NCI-H146 (cell line): Measurements from ENCODE around the gene OLIG1.

Source experiments
- DNase-seq: peaks from one replicate; lab custom pipeline; 2025; lab: John Stamatoyannopoulos, UW

The OLIG1 gene, protein sequence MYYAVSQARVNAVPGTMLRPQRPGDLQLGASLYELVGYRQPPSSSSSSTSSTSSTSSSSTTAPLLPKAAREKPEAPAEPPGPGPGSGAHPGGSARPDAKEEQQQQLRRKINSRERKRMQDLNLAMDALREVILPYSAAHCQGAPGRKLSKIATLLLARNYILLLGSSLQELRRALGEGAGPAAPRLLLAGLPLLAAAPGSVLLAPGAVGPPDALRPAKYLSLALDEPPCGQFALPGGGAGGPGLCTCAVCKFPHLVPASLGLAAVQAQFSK

DNA sequence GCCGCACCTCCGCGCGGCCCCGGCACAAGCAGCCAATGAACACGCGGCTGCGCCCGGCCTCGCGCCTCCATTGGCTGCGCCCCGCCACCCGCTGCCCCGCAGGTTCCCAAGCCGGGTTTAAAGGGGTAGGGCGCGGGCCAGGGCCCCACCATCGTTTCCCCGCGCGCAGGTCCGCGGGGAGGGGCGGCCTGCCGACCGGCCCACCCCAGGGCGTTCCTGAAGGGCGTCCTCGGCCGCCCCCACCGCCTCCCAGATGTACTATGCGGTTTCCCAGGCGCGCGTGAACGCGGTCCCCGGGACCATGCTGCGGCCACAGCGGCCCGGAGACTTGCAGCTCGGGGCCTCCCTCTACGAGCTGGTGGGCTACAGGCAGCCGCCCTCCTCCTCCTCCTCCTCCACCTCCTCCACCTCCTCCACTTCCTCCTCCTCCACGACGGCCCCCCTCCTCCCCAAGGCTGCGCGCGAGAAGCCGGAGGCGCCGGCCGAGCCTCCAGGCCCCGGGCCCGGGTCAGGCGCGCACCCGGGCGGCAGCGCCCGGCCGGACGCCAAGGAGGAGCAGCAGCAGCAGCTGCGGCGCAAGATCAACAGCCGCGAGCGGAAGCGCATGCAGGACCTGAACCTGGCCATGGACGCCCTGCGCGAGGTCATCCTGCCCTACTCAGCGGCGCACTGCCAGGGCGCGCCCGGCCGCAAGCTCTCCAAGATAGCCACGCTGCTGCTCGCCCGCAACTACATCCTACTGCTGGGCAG, at the start of gene OLIG1:
Gene OLIG1, plus strand, starts transcription at position 148 of the 750 bp plus-strand sequence. Its CDS starts 106 bp downstream, at position 254.
- DNase-seq, result no peak

DNA sequence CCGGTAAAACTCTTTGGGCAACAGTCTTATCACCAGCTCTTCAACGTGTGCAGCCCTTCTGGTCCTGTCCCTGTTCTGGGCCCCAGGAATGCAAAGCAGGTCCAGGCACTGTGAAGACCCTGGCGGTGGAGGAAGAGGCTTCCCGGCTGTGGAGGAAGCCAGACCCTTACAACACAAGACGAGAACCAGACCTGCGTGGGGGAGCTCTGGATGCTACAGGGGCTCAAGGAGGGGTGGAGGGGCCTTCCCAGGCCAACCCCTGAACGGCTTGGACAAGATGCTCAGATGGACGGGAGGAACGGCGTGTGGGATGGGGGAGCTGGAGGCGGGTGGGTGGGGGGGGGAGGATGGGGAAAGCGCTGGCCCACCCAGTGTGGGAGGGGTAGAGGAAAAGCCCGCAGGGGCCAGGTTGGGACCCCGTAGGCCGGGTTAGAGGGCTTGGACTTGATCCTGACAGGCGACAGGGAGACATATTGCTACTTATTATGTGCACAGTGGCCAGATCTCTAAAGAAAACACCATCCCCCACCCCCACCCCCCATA, 49.3 kb upstream of the OLIG1 start:
- no peak for DNase-seq

DNA sequence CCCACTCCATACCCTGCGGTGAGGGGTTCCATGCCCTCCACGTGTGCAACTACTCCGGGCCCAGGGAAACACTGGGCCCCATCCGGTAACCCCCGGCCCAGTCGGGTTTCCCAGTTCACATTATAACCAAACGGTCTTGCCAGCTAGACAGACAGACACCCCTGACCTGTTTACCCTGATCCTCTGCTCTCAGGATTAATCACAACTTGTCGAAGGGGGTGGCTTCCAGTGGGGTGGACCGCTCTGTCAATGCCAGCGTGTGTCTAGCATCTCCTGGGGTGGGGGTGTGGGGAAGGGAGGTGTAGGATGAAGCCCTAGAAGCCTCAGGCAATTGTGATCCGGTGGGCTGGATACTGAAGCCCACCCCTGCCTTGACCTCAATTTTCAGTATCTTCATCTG, 48.8 kb upstream of the OLIG1 start:
- DNase-seq, result no peak

DNA sequence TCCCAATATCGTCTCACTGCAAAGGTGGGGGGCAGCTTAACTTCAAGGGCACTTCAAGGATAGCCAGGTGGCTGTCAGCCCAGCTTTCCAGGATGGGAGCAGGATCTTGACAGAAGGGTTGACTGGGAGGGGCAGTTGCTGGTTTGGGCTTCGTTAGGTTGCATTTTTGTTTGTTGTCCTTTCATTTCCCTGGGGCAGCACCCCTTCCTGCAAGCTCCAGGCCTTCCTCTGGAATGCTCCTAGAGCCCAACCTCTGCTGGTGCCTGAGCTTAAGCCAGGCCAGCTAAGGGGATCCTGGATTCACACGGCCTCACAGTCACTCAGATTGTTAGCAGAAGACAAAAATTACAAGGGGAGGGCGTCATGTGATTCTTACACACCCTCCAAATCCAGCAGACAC, 48.3 kb upstream of the OLIG1 start:
- no peak for DNase-seq

DNA sequence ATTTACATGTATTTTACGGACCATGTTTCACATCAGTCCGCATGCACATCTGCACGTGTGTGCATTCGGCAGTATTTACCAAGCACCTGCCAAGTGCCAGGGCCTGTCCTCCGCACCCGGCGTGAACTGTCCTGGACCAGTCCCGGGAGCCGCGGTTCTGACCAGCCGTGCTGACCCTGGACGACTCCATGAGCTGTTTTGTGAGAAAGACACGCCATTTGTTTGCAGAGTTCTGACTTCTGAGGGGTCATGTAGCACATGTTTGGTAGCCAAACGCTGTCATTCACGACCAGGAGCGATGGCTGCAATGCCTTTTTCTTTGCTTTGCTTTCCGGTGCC, 47.5 kb upstream of the OLIG1 start:
- no peak for DNase-seq

DNA sequence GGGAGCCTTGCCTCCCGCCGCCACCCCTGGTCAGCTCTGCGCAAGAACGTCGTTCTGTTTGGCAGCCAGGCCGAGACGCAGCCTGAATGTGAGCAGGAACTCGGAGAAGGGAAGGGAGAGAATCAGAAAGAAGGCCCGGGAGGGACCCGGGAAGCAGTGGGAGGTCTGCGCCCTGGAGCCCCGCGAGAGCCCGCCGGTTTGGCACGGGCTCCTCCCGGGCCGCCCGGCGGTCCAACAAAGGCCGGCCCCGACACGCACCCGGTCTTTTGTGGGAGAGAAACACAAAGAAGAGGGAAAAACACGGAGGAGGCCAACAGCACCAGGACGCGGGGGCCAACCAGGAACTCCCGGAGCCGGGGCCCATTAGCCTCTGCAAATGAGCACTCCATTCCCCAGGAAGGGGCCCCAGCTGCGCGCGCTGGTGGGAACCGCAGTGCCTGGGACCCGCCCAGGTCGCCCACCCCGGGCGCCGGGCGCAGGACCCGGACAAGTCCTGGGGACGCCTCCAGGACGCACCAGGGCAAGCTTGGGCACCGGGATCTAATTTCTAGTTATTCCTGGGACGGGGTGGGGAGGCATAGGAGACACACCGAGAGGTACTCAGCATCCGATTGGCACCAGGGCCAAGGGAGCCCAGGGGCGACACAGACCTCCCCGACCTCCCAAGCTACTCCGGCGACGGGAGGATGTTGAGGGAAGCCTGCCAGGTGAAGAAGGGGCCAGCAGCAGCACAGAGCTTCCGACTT, 46.9 kb upstream of the OLIG1 start:
- no peak for DNase-seq

DNA sequence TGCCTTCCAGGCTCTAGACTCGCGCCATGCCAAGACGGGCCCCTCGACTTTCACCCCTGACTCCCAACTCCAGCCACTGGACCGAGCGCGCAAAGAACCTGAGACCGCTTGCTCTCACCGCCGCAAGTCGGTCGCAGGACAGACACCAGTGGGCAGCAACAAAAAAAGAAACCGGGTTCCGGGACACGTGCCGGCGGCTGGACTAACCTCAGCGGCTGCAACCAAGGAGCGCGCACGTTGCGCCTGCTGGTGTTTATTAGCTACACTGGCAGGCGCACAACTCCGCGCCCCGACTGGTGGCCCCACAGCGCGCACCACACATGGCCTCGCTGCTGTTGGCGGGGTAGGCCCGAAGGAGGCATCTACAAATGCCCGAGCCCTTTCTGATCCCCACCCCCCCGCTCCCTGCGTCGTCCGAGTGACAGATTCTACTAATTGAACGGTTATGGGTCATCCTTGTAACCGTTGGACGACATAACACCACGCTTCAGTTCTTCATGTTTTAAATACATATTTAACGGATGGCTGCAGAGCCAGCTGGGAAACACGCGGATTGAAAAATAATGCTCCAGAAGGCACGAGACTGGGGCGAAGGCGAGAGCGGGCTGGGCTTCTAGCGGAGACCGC, 46.3 kb upstream of the OLIG1 start:
- no peak for DNase-seq

DNA sequence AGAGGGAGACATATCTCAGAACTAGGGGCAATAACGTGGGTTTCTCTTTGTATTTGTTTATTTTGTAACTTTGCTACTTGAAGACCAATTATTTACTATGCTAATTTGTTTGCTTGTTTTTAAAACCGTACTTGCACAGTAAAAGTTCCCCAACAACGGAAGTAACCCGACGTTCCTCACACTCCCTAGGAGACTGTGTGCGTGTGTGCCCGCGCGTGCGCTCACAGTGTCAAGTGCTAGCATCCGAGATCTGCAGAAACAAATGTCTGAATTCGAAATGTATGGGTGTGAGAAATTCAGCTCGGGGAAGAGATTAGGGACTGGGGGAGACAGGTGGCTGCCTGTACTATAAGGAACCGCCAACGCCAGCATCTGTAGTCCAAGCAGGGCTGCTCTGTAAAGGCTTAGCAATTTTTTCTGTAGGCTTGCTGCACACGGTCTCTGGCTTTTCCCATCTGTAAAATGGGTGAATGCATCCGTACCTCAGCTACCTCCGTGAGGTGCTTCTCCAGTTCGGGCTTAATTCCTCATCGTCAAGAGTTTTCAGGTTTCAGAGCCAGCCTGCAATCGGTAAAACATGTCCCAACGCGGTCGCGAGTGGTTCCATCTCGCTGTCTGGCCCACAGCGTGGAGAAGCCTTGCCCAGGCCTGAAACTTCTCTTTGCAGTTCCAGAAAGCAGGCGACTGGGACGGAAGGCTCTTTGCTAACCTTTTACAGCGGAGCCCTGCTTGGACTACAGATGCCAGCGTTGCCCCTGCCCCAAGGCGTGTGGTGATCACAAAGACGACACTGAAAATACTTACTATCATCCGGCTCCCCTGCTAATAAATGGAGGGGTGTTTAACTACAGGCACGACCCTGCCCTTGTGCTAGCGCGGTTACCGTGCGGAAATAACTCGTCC, 45.5 kb upstream of the OLIG1 start:
- no peak for DNase-seq

DNA sequence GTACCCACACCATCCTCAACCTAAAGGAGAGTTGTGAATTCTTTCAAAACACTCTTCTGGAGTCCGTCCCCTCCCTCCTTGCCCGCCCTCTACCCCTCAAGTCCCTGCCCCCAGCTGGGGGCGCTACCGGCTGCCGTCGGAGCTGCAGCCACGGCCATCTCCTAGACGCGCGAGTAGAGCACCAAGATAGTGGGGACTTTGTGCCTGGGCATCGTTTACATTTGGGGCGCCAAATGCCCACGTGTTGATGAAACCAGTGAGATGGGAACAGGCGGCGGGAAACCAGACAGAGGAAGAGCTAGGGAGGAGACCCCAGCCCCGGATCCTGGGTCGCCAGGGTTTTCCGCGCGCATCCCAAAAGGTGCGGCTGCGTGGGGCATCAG, 44.8 kb upstream of the OLIG1 start:
- DNase-seq, result no peak

DNA sequence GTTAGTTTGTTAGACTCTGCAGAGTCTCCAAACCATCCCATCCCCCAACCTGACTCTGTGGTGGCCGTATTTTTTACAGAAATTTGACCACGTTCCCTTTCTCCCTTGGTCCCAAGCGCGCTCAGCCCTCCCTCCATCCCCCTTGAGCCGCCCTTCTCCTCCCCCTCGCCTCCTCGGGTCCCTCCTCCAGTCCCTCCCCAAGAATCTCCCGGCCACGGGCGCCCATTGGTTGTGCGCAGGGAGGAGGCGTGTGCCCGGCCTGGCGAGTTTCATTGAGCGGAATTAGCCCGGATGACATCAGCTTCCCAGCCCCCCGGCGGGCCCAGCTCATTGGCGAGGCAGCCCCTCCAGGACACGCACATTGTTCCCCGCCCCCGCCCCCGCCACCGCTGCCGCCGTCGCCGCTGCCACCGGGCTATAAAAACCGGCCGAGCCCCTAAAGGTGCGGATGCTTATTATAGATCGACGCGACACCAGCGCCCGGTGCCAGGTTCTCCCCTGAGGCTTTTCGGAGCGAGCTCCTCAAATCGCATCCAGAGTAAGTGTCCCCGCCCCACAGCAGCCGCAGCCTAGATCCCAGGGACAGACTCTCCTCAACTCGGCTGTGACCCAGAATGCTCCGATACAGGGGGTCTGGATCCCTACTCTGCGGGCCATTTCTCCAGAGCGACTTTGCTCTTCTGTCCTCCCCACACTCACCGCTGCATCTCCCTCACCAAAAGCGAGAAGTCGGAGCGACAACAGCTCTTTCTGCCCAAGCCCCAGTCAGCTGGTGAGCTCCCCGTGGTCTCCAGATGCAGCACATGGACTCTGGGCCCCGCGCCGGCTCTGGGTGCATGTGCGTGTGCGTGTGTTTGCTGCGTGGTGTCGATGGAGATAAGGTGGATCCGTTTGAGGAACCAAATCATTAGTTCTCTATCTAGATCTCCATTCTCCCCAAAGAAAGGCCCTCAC, 44.2 kb upstream of the OLIG1 start, which contains the start of gene OLIG2:
Gene OLIG2, plus strand, starts transcription at position 447 of the 954 bp plus-strand sequence. CDS start 928 bp downstream, outside the sequence.
- DNase-seq, result no peak

DNA sequence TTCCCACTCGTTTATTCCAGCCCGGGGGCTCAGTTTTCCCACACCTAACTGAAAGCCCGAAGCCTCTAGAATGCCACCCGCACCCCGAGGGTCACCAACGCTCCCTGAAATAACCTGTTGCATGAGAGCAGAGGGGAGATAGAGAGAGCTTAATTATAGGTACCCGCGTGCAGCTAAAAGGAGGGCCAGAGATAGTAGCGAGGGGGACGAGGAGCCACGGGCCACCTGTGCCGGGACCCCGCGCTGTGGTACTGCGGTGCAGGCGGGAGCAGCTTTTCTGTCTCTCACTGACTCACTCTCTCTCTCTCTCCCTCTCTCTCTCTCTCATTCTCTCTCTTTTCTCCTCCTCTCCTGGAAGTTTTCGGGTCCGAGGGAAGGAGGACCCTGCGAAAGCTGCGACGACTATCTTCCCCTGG, 43.5 kb upstream of the OLIG1 start:
- no peak for DNase-seq

DNA sequence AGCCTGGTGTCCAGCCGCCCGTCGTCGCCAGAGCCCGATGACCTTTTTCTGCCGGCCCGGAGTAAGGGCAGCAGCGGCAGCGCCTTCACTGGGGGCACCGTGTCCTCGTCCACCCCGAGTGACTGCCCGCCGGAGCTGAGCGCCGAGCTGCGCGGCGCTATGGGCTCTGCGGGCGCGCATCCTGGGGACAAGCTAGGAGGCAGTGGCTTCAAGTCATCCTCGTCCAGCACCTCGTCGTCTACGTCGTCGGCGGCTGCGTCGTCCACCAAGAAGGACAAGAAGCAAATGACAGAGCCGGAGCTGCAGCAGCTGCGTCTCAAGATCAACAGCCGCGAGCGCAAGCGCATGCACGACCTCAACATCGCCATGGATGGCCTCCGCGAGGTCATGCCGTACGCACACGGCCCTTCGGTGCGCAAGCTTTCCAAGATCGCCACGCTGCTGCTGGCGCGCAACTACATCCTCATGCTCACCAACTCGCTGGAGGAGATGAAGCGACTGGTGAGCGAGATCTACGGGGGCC, 43.0 kb upstream of the OLIG1 start:
- DNase-seq, result no peak

DNA sequence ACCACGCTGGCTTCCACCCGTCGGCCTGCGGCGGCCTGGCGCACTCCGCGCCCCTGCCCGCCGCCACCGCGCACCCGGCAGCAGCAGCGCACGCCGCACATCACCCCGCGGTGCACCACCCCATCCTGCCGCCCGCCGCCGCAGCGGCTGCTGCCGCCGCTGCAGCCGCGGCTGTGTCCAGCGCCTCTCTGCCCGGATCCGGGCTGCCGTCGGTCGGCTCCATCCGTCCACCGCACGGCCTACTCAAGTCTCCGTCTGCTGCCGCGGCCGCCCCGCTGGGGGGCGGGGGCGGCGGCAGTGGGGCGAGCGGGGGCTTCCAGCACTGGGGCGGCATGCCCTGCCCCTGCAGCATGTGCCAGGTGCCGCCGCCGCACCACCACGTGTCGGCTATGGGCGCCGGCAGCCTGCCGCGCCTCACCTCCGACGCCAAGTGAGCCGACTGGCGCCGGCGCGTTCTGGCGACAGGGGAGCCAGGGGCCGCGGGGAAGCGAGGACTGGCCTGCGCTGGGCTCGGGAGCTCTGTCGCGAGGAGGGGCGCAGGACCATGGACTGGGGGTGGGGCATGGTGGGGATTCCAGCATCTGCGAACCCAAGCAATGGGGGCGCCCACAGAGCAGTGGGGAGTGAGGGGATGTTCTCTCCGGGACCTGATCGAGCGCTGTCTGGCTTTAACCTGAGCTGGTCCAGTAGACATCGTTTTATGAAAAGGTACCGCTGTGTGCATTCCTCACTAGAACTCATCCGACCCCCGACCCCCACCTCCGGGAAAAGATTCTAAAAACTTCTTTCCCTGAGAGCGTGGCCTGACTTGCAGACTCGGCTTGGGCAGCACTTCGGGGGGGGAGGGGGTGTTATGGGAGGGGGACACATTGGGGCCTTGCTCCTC, 42.3 kb upstream of the OLIG1 start:
- no peak for DNase-seq

DNA sequence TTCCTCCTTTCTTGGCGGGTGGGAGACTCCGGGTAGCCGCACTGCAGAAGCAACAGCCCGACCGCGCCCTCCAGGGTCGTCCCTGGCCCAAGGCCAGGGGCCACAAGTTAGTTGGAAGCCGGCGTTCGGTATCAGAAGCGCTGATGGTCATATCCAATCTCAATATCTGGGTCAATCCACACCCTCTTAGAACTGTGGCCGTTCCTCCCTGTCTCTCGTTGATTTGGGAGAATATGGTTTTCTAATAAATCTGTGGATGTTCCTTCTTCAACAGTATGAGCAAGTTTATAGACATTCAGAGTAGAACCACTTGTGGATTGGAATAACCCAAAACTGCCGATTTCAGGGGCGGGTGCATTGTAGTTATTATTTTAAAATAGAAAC, 41.7 kb upstream of the OLIG1 start:
- no peak for DNase-seq

DNA sequence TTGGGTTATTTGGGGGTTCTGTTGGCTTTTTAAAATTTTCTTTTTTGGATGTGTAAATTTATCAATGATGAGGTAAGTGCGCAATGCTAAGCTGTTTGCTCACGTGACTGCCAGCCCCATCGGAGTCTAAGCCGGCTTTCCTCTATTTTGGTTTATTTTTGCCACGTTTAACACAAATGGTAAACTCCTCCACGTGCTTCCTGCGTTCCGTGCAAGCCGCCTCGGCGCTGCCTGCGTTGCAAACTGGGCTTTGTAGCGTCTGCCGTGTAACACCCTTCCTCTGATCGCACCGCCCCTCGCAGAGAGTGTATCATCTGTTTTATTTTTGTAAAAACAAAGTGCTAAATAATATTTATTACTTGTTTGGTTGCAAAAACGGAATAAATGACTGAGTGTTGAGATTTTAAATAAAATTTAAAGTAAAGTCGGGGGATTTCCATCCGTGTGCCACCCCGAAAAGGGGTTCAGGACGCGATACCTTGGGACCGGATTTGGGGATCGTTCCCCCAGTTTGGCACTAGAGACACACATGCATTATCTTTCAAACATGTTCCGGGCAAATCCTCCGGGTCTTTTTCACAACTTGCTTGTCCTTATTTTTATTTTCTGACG, 41.1 kb upstream of the OLIG1 start:
- DNase-seq, result no peak

DNA sequence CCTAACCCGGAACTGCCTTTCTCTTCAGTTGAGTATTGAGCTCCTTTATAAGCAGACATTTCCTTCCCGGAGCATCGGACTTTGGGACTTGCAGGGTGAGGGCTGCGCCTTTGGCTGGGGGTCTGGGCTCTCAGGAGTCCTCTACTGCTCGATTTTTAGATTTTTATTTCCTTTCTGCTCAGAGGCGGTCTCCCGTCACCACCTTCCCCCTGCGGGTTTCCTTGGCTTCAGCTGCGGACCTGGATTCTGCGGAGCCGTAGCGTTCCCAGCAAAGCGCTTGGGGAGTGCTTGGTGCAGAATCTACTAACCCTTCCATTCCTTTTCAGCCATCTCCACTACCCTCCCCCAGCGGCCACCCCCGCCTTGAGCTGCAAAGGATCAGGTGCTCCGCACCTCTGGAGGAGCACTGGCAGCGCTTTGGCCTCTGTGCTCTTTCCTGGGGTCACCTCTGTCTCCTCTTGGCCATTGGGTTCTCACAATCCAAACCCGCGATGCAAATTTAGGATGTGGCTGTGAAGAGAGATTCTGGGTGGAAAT, 40.5 kb upstream of the OLIG1 start:
- DNase-seq, result no peak

DNA sequence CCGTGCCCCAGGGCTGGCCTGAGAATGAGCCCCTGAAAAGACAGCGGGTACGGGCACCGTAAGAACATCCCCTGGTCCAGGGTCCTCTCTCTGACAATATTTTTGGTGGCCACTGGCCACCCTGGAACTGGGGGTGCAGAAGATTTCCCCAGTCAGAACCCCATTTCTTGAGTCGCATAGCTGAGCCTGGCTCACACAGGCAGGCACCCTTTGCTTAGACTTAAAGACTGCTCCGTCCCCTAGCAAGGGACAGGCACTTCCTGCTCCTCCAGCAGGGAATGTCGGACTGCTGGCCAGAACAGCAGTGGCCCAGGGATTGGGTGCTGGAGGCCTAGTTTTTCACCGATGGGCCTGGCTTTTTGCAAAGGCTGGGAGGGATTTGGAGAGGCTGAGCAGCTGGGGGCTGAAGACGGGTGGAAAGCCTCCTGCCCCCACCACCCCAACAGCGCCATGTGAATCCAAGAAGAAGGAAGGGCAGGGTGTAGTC, 39.9 kb upstream of the OLIG1 start:
- DNase-seq, result no peak

DNA sequence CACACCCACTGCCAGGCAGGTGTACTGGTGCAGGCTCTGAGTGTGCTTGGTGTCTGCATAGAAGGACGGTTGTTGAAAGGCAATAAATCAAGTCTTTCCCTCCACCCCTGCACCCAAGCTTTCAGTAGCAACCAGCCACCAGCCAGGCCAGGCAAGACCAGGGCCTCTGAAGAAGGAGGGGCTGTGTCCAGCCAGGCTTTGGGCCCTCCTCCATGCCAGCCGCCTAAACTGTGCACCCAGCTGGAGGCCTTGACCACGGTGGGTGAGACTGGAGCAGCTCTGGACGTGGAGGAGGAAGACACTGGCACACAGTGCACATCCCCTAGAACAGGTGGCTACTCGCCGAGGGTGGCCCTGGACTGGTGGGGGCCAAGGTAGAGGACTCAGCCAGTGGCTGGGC, 39.3 kb upstream of the OLIG1 start:
- DNase-seq, result no peak
